Endothelial cell of hepatic sinusoid (primary cell): ENCODE data around the gene TAF4.

Source experiments
- in situ Hi-C: cut with HindIII; loops from 2 replicates; pipeline ENCODE4 v1.10.0; 2017; ENCODE audit warnings: low sequenced_read_pairs

Gene TAF4

DNA sequence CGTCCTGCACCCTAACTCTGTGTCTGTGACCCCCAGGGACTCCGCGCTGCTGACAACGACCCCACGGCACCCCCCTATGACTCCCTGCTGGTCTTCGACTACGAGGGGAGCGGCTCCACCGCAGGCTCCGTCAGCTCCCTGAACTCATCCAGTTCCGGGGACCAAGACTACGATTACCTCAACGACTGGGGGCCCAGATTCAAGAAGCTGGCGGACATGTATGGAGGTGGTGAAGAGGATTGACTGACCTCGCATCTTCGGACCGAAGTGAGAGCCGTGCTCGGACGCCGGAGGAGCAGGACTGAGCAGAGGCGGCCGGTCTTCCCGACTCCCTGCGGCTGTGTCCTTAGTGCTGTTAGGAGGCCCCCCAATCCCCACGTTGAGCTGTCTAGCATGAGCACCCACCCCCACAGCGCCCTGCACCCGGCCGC, 129.0 kb downstream of the TAF4 start:
- in situ Hi-C loops: no loop called here

DNA sequence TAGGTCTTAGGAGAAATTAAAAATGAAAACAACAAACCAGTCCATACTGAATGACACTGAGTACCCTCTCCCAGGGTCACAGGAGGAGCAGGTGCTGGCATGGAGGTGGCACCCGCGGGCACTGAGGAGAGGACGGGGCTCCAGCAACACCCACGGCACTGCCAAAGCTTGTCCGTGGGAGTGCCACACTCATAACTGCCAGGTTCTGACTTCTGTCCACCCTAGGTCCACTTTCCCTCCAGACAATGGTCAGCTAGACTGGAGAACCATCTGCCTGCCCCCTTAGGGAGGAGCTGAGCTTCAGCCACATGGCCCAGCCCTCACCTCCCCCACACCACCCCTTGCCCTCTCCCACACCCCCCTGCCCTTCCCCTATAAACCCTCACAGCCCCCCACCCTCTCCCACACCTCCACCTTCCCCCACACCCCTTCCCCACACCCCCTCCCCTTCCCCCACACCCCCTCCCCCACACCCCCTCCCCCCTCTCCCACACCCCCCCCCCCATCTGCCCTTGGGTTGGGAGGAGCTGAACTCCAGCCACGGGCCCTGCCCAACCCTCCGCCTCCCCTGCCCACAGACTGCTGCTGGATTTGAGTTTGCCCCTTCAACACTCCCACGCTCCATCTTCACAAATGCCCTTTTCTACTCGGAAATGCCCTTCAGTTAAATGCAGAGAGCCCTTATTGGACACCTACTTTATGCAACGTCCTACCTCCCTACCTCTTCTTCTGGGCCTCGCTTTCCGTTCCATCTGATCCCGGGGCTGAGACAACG, 129.6 kb downstream of the TAF4 start:
- in situ Hi-C loops: no loop called here

GRCh38 chr20:61934716-61935530, 130.8 kb downstream of the TAF4 start:
- in situ Hi-C loops: no loop called here

DNA sequence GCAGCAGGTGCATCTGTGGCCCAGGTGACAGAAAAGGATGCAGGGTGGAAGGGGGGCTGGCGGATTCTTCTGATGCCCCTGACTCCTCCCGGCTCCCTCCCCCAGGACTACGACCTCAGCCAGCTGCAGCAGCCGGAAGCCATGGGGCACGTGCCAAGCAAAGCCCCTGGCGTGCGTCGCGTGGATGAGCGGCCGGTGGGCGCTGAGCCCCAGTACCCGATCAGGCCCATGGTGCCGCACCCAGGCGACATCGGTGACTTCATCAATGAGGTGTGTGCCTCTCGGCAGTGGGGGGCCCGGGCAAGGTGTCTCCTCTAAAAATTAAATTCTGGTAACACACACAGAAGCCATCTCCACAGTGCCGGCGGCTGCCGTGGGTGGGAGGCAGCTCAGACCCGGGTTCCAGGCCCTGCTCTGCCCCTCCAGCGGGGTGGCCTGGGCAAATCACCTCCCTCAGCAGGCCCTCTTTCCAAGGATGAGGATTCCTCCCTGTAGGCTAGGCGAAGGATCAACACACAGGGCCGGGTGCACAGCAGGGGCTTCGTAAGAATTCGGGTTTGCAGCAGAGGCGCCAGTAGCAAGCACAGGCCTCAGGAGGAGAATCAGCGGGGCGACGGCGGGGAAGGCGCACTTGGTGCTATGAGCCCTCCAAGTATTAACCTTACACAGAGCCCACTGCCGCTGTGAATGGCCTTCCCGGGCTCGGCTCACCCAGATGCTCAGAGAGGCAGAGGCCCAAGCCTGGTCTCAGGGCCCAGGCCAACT, 131.5 kb downstream of the TAF4 start:
- in situ Hi-C loops: no loop called here

DNA sequence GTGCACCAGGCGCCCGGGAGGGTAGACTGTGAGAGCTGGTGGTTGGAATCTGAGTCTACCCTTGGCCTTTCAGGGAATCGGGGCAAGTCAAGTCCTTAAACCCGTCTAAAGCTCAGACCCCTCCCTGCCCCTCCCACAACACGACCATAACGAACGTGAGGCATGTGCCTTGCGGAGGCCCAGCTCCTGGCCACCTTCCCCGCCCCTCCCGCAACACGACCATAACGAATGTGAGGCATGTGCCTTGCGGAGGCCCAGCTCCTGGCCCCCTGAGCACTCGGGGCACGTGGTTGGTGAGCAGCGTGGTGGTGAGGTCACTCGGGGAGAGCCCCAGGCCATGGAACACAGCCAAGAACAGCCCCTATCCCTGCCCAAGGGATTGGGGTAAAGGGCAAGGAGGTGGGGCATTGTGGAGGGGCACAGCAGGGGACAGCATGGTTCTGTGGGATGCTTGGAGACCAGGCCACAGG, 132.2 kb downstream of the TAF4 start:
- in situ Hi-C loops: no loop called here

- in situ Hi-C loops: no loop called here
Observed at GRCh38 chr20:61932711-61933480, 132.8 kb downstream of the TAF4 start.

DNA sequence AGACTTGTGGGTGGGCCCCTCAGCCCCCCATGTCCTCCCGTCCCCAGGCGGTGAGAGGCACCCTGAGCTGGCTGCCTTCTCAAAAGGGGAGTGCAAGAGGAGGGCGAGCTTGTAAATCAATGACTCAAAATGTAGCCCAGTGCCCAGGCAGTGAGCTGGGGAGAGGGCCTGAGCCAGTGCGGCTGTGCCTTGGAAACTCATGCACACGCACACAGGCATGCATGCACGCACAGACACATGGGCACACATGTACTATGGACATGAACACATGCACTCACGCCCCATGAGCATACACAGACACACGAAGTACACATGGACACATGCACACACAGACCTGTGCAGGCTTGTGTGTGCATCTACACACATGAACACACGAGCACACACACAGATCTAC, 133.5 kb downstream of the TAF4 start:
- in situ Hi-C loops: no loop called here

DNA sequence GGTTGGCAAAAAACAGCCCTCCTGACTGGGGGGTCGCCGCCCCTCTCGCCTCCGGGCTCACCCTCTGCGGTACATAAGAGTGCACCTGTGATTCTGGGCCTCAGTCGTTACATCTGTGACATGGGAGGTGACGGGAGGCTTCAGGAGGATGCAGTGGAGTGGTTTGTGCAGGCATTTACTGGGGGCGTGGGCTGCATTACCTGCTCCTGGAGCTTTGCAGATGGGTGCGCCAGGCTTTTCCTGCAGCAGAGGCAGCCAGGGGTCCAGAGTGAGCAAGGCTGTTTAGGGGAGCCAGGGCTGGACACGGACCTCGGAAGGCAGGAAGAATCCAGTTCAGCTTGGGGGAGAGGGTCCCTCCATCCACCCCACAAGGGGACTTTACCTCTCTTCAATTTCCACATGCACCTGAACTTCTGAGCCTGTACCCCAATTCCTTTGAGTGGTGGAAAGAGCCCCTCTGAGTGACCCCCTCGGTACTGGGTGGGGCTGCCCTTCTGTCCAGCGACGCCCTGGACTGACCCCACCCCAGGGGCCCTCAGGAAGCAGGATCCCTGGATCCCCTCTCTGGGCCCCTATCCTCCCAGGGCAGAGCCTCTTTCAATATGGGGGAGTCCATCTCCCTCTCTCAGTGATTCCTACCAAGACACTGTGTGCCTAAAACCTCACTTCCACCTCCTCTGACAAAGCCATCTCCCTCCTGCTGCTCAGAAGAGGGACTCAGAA, 134.0 kb downstream of the TAF4 start:
- in situ Hi-C loops: no loop called here

DNA sequence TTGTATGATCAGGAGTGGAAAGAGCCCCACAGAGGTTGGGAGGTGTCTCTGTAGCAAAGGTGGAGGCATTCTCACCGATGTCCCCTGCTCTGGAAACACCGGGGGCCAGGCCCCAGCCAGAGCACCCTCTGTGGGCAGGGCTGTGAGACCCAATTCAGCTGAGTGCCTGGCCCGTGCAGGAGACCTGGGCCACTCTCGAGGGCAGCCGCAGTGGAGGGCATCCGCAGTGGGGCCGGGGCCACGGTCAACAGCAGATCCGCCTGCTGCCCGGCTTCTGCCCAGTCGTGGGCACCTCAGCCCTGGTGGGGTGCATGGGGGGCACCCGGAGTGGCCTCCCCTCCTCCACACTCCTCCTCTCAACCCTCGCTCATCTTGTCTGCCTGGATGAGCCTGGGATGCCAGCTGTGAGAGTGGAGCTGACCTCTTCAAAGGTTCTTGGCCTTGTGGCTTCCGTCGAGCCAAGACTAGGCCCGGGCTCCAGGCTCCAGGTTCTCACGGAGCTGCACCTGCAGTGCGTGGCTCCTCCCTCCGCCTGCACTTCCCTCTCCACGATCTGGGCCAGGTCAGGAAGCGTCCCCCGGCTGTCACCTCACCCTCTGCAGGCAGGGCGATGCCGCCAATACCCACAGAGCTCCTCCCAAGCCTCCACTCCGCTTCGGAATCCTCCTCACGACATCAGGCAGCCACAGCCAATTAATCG, 134.8 kb downstream of the TAF4 start:
- in situ Hi-C loops: no loop called here

DNA sequence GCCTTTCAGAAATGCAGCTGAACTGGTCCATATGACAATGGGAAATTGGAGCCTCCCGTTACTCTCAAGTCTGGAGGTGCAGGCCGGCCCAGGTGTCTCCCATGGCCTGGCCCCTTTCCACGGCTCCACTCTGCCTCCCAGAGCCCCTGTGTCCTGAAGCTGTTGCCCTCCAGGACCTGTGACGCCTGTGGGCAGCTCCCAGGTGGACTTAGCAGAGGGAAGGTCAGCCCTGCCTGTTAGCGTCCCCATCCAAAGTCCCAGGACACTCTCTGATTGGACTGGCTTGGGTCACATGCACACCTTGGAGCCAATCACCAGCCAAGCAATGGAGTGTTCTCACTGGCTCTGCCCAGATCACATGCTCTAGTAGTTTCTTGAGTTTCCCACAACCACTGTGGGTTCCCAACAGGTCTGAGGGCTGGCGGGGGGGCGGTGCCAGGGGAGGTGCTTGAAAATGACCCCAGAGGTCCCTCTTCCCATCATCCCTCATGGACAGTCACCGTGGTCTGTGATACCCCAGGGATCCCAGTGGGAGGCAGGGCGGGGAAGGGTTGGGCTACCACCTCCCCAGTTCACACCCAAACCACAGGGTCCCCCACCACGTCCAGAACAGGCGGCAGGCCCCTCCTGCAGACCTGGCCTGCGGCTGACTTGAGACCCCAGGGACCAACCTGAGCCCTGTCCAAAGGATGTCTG, 135.6 kb downstream of the TAF4 start:
- in situ Hi-C loops: no loop called here

DNA sequence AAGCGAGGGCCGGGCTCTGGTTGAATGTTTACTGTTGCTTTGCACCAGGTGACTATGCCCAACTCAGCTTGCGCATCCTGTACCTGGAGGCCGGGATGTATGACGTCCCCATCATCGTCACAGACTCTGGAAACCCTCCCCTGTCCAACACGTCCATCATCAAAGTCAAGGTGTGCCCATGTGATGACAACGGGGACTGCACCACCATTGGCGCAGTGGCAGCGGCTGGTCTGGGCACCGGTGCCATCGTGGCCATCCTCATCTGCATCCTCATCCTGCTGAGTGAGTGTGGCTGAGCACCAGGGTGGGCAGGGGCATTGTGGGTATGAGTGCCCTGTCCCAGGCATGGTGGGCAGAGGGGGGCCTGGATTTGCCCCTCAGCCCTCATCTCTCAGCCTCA, 136.1 kb downstream of the TAF4 start:
- in situ Hi-C loops: no loop called here

DNA sequence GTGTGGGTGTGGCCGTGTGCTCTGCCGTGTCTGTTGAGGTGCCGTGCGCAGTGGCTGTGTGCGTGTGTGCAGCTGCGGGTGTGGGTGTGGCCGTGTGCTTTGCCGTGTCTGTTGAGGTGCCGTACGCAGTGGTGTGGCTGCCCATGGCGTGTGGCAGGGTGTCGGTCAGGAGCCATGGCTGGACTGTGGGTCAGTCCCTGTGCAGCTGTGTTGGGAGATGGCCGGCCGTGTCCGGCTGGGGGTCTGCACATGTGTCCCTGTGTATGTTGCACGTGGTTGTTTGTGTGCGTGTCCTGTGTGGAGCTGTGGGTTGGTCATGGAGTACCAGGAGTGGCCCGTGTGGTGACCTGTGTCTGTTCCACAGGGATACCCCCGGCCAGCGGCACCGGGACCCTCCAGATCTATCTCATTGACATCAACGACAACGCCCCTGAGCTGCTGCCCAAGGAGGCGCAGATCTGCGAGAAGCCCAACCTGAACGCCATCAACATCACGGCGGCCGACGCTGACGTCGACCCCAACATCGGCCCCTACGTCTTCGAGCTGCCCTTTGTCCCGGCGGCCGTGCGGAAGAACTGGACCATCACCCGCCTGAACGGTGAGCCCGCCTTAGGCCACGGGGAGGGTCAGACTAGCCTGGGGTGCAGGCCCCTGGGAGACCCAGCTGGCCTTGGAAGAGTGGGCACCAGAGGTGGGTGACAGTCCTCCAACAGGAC, 137.7 kb downstream of the TAF4 start:
- in situ Hi-C loops: no loop called here

DNA sequence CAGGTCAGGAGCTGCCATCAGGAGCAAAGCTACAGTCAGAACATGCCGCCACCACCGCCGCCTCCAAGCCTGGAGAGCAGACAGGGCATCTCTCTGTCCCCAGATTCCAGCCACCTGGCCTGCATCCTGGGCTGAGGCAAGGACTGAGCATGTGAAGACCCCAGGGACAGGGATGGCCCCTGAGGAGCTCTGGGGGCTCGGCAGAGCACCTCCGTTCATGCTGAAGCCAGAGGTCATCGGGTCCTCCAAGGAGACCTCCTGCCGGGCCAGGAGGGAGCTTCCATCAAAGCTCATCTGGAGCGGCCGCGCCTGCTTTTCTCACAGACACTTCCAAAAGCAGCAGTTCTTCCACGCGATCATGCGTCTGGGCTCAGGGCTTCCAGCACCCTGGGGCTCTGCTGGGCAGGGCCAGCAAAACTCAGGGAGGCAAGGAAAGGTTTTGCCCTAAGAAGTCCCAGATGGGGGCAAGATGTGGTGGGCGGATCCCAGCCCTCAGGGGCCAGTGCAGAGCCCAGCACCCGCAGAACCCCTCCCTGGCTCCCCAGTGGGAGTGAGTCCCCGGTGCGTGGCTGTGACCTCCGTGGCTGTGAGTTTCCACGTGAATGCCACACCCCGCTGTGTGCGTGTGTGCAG, 138.4 kb downstream of the TAF4 start:
- in situ Hi-C loops: no loop called here

GRCh38 chr20:61926796-61927192, 138.9 kb downstream of the TAF4 start:
- in situ Hi-C loops: no loop called here

DNA sequence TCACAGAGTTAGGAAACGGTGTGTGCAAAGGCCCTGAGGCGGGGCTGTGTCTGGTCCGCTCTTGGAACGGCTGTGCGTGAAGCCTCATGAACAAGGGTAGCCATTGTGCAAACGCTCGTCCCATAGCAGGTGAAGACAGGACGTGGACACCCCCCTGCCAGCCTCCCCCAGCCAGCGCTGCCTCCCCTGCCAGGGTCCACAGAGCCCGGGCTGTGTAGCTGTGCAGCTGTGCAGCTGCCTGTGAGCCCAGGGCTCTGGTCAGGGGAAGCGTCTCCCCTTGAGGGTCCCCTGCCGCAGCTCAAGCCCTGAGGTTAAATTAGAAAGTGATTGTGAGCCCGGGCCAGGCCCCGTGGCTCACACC, 139.4 kb downstream of the TAF4 start:
- in situ Hi-C loops: no loop called here

DNA sequence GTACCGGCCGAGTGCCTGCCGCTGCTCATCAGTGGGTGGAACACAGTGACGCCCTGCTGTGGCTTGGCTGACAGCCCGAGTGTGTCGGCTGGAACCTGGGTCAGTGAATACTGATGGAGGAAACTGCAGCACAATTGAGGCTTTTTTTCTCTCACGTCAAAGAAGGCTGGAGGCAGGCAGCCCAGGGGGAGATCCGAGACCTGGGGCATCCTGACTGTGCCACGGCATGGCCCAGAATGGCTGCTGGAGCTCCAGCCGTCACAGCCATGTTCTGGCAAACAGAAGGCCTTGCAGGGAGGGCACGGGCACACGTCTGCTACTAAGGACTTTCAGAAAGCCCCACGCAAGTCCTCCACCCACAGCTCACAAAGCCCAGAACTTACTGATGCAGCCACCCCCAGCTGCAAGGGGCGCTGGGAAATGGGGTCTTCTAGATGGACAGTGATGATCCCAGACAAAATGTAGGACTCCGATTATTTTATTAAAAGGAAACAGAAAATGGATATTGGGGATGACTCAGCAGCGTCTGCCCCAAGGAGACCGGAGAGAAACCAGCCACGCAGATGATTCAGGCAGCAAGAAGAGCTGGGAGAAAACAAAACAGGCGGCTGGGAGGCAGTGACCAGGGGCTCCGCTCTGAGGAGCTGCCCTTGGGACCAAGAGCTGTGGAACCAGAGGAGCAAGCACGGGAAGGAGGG, 140.0 kb downstream of the TAF4 start:
- in situ Hi-C loops: no loop called here

DNA sequence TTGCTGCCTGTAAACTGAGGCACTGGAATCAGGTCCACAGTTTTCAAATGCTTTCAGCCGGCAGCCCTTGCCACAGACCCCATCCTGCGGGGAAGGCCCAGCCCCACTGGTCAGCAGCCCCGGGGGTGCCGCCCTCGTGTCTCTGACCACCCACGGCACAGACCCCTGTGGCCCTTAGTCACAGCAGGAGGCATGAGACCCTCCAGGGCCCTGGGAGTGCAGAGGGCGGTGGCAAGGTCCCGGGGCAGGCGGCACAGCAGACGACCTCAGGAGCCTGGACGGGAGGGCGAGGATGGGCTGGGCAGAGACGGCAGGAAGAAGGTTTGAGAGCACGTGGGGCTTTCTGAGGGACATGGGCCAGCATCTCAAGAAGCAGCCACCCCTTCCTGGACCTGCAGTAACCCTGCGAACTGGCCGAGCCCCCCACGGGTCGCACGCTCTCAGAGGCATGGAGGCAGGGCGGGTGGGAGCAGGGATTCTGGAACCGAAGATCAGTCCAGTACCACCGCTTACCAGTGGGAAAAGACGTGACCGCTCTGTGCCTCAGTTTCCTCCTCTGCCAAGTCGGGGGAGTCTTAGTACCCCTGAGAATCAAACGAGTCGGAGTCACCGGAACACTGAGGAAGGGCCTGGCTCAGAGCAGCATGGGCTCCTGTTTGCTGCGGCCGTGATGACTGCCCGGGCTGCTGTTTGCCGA, 140.7 kb downstream of the TAF4 start:
- in situ Hi-C loops: no loop called here
